Keratinocyte (primary cell): Measurements from ENCODE around the gene NMD3.

Source experiments
- EZH2 ChIP-seq: IDR thresholded peaks from one replicate; pipeline ENCODE4 v1.6.1; 2012; ENCODE audit warnings: inconsistent platforms, mild to moderate bottlenecking, low read length, moderate library complexity
- TF ChIP-seq, protein P1 (sequence below), 3 experiments: IDR thresholded peaks in 1 of 3; conservative IDR thresholded peaks in 1 of 3; optimal IDR thresholded peaks in 1 of 3; 2 replicates in 2 of 3; 3 replicates in 1 of 3; pipeline versions ENCODE3 to v1.5.1; 2011; ENCODE audit warnings: low read length in 3 of 3, mild to moderate bottlenecking in 3 of 3, moderate library complexity in 2 of 3, control low read depth in 1 of 3, inconsistent platforms in 1 of 3; ENCODE audit not compliant: insufficient read depth in 2 of 3; ENCODE audit errors: extremely low read depth in 1 of 3

GRCh38 chr3:161231861-161232260 is 10.8 kb downstream of the NMD3 start:
- TF ChIP-seq, protein P1, sequence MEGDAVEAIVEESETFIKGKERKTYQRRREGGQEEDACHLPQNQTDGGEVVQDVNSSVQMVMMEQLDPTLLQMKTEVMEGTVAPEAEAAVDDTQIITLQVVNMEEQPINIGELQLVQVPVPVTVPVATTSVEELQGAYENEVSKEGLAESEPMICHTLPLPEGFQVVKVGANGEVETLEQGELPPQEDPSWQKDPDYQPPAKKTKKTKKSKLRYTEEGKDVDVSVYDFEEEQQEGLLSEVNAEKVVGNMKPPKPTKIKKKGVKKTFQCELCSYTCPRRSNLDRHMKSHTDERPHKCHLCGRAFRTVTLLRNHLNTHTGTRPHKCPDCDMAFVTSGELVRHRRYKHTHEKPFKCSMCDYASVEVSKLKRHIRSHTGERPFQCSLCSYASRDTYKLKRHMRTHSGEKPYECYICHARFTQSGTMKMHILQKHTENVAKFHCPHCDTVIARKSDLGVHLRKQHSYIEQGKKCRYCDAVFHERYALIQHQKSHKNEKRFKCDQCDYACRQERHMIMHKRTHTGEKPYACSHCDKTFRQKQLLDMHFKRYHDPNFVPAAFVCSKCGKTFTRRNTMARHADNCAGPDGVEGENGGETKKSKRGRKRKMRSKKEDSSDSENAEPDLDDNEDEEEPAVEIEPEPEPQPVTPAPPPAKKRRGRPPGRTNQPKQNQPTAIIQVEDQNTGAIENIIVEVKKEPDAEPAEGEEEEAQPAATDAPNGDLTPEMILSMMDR (optimal IDR thresholded peaks at IDR 0.05 in 1 of 3, IDR thresholded peaks at IDR 0.05 in 1 of 3, conservative IDR thresholded peaks at IDR 0.05 in 1 of 3; ENCODE audit: extremely low read depth in 1 of 3, insufficient read depth in 2 of 3, low read length in 3 of 3) = no peak
- TF ChIP-seq EZH2 = no peak
